ENCODE results near the gene DPEP2NB. TPM values are rescaled to one million over a fixed set of nuclear protein-coding genes. Genes with fewer than 3 reads are reported as not detected.

Gene DPEP2NB, protein sequence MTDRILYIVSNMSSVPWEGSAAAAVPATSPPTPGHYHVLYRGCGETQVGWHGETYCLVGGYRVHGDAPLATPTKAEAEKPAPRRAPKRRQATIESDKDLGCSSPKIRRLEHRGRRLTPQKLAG
- not detected in 2 replicates for total RNA-seq

DNA sequence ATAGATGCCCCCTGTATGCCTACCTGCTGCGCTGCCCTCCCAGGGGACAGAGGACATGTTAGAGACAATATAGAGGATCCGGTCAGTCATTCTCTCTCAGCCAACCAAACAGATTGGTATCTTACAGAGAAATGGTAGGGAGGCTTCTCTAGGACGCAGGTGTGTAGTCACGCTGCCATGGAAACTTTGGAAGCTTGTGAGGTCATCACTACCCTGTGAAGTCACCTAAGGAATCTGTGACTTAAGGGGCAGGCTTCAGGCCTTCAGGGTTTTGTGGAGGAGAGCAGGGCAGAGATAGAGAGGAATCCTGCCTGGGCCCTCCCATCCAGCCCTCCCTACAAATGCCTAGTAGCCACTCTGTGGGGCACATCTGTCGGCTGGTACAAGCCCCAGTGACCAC, at the start of gene DPEP2NB:
Gene DPEP2NB, minus strand, starts transcription at position 231 of the 400 bp plus-strand sequence. Its CDS starts 141 bp downstream, at position 90.

DNA sequence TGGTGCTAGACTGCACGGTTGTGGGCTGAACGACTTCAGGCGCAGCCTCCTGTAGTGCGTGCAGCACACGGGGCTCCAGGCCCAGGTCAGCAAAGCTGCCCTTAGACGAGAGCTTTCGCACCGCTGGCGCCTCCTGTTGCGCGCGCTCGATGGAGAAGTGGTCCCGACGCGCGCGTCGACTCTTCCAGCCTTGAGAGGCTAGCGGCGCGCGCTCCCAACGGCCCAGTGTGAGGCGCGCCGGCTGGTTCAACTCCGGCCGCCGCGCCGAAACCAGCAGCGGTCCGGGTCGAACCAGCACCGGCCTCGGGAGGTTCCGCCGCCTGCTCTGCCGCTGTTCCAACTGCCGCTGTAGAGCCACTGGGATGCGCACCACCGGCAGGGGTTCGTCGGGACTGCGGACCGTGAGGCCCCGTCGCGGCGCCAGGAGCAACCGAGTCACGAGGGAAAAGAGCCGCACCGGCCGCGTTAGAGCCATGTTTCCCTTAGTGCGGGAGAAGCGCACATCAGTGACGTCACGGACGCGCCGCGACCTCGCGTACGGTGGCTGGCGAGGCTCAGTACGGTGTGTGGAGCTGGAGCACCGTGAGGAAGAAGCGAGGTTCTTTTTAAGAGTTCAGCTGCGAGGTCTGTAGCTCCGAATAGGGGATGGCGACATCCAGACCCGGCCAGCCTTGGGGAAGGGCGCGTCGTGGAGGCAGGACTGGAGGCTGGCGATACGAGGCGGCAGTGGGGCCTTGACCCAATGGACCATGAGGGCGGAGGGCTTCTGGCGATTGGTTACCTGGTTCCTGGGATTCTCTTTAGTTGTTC, 7.2 kb upstream of the DPEP2NB start, which contains the start of the genes DDX28 and DUS2:
Gene DDX28, minus strand, starts transcription at position 505 of the 810 bp plus-strand sequence. Its CDS starts 30 bp downstream, at position 475.
Gene DUS2, plus strand, starts transcription at position 557 of the 810 bp plus-strand sequence. CDS start 14,740 bp downstream, outside the sequence.

DNA sequence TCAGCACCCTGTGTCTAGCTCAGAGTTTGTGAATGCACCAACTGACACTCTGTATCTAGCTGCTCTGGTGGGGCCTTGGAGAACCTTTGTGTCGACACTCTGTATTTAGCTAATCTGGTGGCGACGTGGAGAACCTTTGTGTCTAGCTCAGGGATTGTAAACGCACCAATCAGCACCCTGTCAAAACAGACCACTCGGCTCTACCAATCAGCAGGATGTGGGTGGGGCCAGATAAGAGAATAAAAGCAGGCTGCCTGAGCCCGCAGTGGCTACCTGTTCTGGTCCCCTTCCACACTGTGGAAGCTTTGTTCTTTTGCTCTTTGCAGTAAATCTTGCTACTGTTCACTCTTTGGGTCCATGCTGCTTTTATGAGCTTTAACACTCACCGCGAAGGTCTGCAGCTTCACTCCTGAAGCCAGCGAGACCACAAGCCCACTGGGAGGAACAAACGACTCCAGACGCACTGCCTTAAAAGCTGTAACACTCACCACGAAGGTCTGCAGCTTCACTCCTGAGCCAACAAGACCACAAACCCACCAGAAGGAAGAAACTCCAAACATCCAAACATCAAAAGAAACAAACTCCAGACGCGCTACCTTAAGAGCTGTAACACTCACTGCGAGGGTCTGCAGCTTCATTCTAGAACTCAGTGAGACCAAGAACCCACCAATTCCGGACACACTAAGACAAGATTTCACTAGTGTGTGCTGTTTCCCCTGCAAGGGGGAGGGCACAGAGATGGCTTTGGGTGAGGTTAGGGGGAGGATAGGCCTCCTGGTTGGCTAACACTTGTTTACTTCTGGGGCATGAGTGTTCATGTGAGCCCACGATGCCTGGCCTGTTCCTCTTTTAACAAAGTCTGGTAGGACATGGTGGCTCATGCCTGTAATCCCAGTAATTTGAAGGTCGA, 16.7 kb downstream of the DPEP2NB start, which contains the start of gene DPEP2:
Gene DPEP2, minus strand, starts transcription at position 706 of the 910 bp plus-strand sequence. CDS start 6,272 bp downstream, outside the sequence.

DNA sequence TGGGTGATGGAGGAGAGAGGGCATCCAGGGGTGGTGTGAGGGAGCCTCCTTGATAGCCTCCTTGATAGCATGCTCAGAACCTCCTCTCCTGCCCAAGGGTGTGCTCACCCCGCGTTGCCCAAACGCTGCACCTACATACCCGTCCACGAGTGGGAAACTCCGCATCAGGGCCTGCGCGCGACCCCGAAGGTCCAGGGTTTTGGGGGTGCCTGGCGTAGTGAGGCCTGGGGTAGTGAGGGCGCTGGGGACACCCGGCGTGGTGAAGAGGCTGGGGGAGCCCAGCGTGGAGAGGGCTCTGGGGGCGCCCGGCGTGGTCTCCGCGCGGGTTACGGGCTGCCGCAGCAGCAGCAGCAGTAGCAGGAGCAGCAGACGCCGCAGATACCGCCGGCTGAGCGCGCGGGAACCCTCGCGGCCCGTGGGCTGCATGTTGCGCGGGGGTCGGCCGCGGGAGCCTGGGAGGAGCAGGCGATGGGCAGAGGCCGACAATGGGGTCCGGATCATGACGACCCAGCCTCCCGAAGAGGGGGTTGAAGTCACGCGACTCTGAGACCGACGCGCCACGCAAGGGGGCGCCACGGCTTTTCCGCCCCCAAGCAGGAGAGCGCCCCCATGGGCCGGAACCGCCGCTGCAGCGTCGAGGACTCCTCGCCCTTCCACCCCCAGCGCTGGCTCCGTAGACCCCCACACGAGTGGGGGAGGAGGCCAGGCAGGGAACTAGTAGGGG, 35.6 kb downstream of the DPEP2NB start, which contains the start of gene DPEP3:
Gene DPEP3, minus strand, starts transcription at position 545 of the 724 bp plus-strand sequence. Its CDS starts 119 bp downstream, at position 426.

DNA sequence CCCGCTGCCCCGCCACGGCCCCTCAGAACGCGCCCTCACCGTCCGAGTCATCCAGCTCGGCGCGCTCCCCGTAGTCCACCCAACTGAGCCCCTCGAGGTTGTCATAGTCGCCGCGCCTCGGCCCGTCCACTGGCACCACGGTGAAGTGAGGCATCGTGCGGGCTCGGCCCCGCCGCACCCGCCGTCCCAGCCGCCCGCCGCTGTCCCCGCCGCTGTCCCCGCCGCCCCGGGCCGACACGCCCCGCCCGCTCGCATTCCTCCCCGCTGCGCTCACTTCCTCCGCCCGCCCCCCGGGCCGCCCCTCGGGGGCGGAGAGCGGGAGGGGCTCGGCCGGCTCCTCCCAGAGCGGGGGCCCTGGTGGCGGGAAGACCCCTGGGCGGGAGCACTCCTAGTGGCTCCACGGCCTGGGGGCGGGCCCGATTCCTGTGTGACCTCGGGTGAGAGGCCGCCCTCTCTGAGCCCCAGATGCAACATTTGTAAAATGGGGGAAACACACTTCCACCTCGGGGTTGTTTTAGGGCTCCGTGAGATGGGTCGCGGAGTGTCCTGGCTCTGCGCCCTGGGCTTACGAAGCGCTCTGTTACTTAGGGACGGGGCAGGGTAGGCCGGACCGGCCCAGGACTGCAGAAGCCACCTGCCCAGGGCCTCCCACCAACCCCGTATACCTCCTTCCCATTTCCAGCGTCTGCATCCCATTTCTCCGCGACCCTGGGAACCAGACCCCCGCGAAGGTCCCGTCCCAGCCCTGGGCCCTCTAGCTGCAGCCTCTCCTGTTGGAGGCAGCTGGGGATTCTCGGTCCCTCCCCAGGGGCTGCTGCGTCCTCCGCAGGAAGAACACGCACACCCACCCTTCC, 47.1 kb downstream of the DPEP2NB start, which contains the start of gene SLC12A4:
Gene SLC12A4, minus strand, starts transcription at position 238 of the 854 bp plus-strand sequence. Its CDS starts 84 bp downstream, at position 154.

Small RNA genes within 50 kb of the gene (small RNA-seq; reads per million reads assigned to genes)
- not detected for gene RNU6-359P

Other genes with a start within 250 kb of the DPEP2NB start
- 11.2 and 15.4 TPM in 2 replicates for gene RANBP10, start 209.4 kb downstream of the DPEP2NB start, total RNA-seq
- 0.33 and 0.67 TPM in 2 replicates for gene TSNAXIP1, start 209.0 kb downstream of the DPEP2NB start, total RNA-seq
- gene THAP11, start 173.6 kb downstream of the DPEP2NB start, total RNA-seq = 25.7 and 28.1 TPM in 2 replicates
- gene NUTF2, start 169.0 kb downstream of the DPEP2NB start, total RNA-seq = 258 and 586 TPM in 2 replicates
- gene CENPT, start 168.2 kb downstream of the DPEP2NB start, total RNA-seq = 30.4 and 30.5 TPM in 2 replicates
- 81.1 and 84.6 TPM in 2 replicates for gene EDC4, start 142.9 kb downstream of the DPEP2NB start, total RNA-seq
- not detected in 2 replicates for gene NRN1L, start 131.0 kb downstream of the DPEP2NB start, total RNA-seq
- gene PSKH1, start 122.7 kb downstream of the DPEP2NB start, total RNA-seq = 21.9 and 26.1 TPM in 2 replicates
- 0.57 and 0.65 TPM in 2 replicates for gene CTRL, start 84.0 kb downstream of the DPEP2NB start, total RNA-seq
- gene PSMB10, start 79.1 kb downstream of the DPEP2NB start, total RNA-seq = 31.0 and 46.1 TPM in 2 replicates
- 4.8 and 5.2 TPM in 2 replicates for gene LCAT, start 71.8 kb downstream of the DPEP2NB start, total RNA-seq
- 52.6 and 75.8 TPM in 2 replicates for gene SLC12A4, start 47.3 kb downstream of the DPEP2NB start, total RNA-seq
- not detected in 2 replicates for gene DPEP3, start 35.4 kb downstream of the DPEP2NB start, total RNA-seq
- under 0.01 and 0.57 TPM in 2 replicates for gene DPEP2, start 16.4 kb downstream of the DPEP2NB start, total RNA-seq
- gene DDX28, start 7.3 kb upstream of the DPEP2NB start, total RNA-seq = 14.9 and 17.6 TPM in 2 replicates
- gene DUS2, start 7.4 kb upstream of the DPEP2NB start, total RNA-seq = 17.8 and 20.6 TPM in 2 replicates
- gene NFATC3, start 69.5 kb upstream of the DPEP2NB start, total RNA-seq = 35.4 and 35.6 TPM in 2 replicates
- gene ESRP2, start 220.2 kb upstream of the DPEP2NB start, total RNA-seq = 0.29 and 0.98 TPM in 2 replicates
- gene PLA2G15, start 229.5 kb upstream of the DPEP2NB start, total RNA-seq = 23.7 and 28.7 TPM in 2 replicates
- 55.9 and 56.3 TPM in 2 replicates for gene SLC7A6, start 248.6 kb upstream of the DPEP2NB start, total RNA-seq